ENCODE data around the gene NRXN3.

Gene NRXN3

DNA sequence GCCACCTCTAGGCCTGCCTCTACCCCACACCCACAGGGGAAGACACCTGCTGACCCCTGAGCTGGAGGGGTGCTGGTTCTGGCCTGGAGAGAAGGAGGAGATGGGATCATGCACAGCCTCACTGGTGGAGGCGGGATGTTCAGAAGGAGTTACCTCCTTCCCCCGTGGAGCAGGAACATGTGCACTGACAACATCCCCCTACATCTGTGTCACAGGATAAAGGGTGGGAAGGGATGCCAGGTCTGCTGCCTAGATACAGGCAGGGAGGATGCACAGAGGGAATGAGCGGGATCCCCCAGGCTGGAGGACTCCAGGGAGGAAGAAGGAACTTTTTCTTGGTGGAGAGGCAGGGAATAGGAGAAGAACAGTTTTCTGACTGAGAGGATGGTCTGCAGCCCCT lies 8.8 kb downstream of the NRXN3 start:
- no peak overlapping the region for H3K4me3 ChIP-seq (ENCODE audit: low read depth, low read length)
- TF ChIP-seq, protein P1, sequence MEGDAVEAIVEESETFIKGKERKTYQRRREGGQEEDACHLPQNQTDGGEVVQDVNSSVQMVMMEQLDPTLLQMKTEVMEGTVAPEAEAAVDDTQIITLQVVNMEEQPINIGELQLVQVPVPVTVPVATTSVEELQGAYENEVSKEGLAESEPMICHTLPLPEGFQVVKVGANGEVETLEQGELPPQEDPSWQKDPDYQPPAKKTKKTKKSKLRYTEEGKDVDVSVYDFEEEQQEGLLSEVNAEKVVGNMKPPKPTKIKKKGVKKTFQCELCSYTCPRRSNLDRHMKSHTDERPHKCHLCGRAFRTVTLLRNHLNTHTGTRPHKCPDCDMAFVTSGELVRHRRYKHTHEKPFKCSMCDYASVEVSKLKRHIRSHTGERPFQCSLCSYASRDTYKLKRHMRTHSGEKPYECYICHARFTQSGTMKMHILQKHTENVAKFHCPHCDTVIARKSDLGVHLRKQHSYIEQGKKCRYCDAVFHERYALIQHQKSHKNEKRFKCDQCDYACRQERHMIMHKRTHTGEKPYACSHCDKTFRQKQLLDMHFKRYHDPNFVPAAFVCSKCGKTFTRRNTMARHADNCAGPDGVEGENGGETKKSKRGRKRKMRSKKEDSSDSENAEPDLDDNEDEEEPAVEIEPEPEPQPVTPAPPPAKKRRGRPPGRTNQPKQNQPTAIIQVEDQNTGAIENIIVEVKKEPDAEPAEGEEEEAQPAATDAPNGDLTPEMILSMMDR (IDR thresholded peaks at IDR 0.05; ENCODE audit: insufficient read depth, low read length, missing control alignments), result no peak
- POLR2A ChIA-PET, result no interaction called here
- CTCF ChIA-PET, result no interaction called here
- DNase-seq (ENCODE audit: low read depth, low spot score), result no peak

DNA sequence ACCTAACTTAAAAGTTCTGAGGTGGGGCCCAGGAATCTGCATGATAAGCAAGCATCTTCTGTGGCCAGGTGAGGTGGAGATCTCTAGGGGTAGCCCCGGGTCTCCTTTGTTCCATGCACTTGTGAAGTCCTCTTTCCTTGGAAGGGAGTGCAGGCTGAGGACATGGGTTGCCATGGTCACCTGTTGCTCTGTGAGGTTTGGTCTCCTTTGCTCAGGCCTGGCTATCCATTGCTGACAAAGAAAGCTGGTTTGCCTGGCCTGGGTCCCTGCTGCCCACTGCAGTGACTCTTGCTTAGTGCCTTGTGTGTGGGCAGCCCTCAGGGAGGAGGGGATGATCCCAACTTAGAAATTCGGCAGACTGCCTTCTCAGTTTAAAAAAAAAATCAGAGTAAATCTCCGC lies 11.1 kb downstream of the NRXN3 start:
- no peak for DNase-seq (ENCODE audit: low read depth, low spot score)
- TF ChIP-seq, protein P1 (IDR thresholded peaks at IDR 0.05; ENCODE audit: insufficient read depth, low read length, missing control alignments), result no peak
- ChIA-PET POLR2A (no interaction called here), CTCF (no interaction called here)
- H3K4me3 ChIP-seq (ENCODE audit: low read depth, low read length), result no peak overlapping the region

DNA sequence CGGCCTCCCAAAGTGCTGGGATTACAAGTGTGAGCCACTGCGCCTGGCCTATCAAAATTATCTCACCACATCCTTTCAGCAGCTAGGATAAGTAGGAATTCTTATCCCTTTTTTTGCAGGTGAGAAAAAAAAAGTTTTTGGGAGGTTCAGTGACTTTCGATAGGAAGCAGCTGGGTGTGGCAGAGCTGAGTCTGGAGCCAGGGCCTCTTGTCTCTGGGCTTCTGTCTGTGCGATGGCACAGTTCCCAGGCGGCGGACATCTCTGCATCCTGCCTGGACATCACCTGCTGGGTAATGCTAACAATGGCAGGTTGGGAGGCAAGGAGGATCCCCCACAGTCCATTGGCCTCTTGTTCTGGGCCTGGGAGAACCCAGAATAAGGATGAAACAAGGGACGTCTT lies 12.5 kb downstream of the NRXN3 start:
- TF ChIP-seq, protein P1 (IDR thresholded peaks at IDR 0.05; ENCODE audit: insufficient read depth, low read length, missing control alignments), result no peak
- no peak overlapping the region for H3K4me3 ChIP-seq (ENCODE audit: low read depth, low read length)
- ChIA-PET POLR2A (no interaction called here), CTCF (no interaction called here)
- DNase-seq (ENCODE audit: low read depth, low spot score), result no peak

DNA sequence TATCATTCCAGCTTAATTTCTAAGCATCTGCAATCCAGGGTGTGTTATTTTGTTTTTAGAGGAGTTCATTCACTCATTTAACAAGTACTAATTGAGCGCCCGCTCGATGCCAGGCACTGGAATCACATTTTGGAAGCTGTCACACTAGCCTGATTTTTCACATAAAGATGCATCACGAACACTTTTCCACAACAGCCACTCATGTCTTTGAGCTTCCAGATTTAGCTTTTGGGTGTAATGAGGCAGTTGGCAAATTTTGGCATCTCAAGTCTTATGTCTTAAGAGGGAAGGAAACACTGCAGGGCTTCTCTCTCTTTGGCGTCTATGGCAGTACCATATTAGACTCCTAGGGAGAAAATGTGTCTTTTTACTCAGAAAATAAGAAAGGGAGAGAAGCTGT lies 14.0 kb downstream of the NRXN3 start:
- TF ChIP-seq, protein P1 (IDR thresholded peaks at IDR 0.05; ENCODE audit: insufficient read depth, low read length, missing control alignments), result no peak
- no peak overlapping the region for H3K4me3 ChIP-seq (ENCODE audit: low read depth, low read length)
- ChIA-PET POLR2A (no interaction called here), CTCF (no interaction called here)
- DNase-seq (ENCODE audit: low read depth, low spot score), result no peak

DNA sequence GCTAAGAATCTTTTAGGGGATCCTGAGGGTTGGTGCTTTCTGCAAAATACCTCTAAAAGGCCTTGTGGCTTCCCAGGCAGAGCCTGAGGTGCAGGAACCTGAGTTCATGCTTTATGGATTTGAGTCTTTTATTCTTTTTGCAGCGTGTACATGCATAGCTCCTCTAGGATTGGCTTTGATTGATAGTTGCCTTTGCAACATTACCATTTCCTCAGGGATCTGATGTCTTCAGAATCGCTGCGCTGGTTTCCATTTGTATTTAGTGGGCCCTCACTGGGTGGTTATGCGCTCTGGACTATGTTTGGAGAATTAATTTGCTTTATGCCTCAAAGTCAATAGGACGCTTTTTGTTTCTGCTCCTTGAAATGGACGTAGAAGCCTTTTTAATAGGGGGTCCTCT lies 16.1 kb downstream of the NRXN3 start:
- ChIA-PET POLR2A (no interaction called here), CTCF (no interaction called here)
- no peak for DNase-seq (ENCODE audit: low read depth, low spot score)
- TF ChIP-seq, protein P1 (IDR thresholded peaks at IDR 0.05; ENCODE audit: insufficient read depth, low read length, missing control alignments), result no peak
- no peak overlapping the region for H3K4me3 ChIP-seq (ENCODE audit: low read depth, low read length)

DNA sequence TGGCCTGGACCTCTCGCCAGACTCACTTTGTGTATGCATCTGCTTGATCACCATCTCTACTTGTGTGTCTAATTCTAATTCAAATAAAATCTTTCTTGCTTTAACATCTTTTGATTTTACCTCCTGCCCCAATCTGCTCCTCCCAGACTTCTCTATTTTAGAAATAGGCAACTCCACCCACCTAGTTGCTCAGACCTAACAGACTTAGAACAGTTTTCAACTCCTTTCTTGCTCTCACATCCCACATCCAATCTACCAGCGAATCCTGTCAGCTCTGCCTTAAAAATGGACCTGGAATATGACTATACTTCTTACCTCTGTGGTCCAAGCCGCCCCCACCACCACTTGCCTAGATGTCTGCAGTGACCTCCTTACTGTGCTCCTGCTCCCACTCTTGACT lies 18.7 kb downstream of the NRXN3 start:
- TF ChIP-seq, protein P1 (IDR thresholded peaks at IDR 0.05; ENCODE audit: insufficient read depth, low read length, missing control alignments), result no peak
- DNase-seq (ENCODE audit: low read depth, low spot score), result no peak
- H3K4me3 ChIP-seq (ENCODE audit: low read depth, low read length), result no peak overlapping the region
- POLR2A ChIA-PET, result no interaction called here
- CTCF ChIA-PET, result no interaction called here
